Activated CD4-positive, CD25-positive, alpha-beta regulatory T cell (primary cell): Measurements from ENCODE around the gene ASNSD1.

Experiments
- DNase-seq, 4 experiments: peaks; one replicate each; lab custom pipeline; 2025; lab: John Stamatoyannopoulos, UW

Gene ASNSD1

GRCh38 chr2:189661148-189661956, at the start of gene ASNSD1:
Gene ASNSD1, plus strand, starts transcription at chr2:189661459. Its CDS starts 4,674 bp downstream, at chr2:189666133.
- peak; percentile 94 to 98 (median 96) for DNase-seq

- DNase-seq: no peak
Measured at GRCh38 chr2:189613077-189613636, 48.1 kb upstream of the ASNSD1 start.

GRCh38 chr2:189613650-189614420, 47.4 kb upstream of the ASNSD1 start:
- no peak for DNase-seq

- no peak for DNase-seq
Measured at GRCh38 chr2:189614585-189614984, 46.7 kb upstream of the ASNSD1 start.

- DNase-seq: no peak
Measured at GRCh38 chr2:189618197-189618596, 43.1 kb upstream of the ASNSD1 start.

GRCh38 chr2:189621781-189622180, 39.5 kb upstream of the ASNSD1 start:
- DNase-seq: no peak

- DNase-seq: no peak
Measured at GRCh38 chr2:189623049-189623448, 38.2 kb upstream of the ASNSD1 start.

GRCh38 chr2:189624648-189625355, 36.5 kb upstream of the ASNSD1 start:
- DNase-seq: no peak

GRCh38 chr2:189625636-189626035, 35.6 kb upstream of the ASNSD1 start:
- no peak for DNase-seq

GRCh38 chr2:189627789-189628188, 33.5 kb upstream of the ASNSD1 start:
- no peak for DNase-seq

GRCh38 chr2:189628817-189629530, 32.3 kb upstream of the ASNSD1 start:
- no peak for DNase-seq

- no peak for DNase-seq
Measured at GRCh38 chr2:189629531-189630453, 31.5 kb upstream of the ASNSD1 start.

GRCh38 chr2:189631849-189632248, 29.4 kb upstream of the ASNSD1 start:
- DNase-seq: no peak

- DNase-seq: no peak
Measured at GRCh38 chr2:189633392-189633811, 27.9 kb upstream of the ASNSD1 start.

- no peak for DNase-seq
Measured at GRCh38 chr2:189635353-189635752, 25.9 kb upstream of the ASNSD1 start.

- no peak for DNase-seq
Measured at GRCh38 chr2:189638301-189639006, 22.8 kb upstream of the ASNSD1 start.

GRCh38 chr2:189639007-189639609, 22.2 kb upstream of the ASNSD1 start:
- no peak for DNase-seq

GRCh38 chr2:189641002-189641401, 20.3 kb upstream of the ASNSD1 start:
- DNase-seq: no peak

- DNase-seq: no peak
Measured at GRCh38 chr2:189641590-189641989, 19.7 kb upstream of the ASNSD1 start.
